Stimulated activated naive CD8-positive, alpha-beta T cell treated with anti-CD3 and anti-CD28 coated beads, Interleukin-15, Interleukin-2, amounts not matched to agents 100 ng/mL and 50 ng/mL, for 24 hours (primary cell): ENCODE measurements around the gene DNAI1.
"Not testable (repeated sequence)": the region's sequence is repeated elsewhere in the genome, so short reads cannot be mapped to it uniquely, and the experiment has no call there.

Experiments
- H3K27ac Mint-ChIP-seq: one replicate; pipeline ENCODE4 v1.8.0; 2021; ENCODE audit warnings: mild to moderate bottlenecking, mixed read lengths
- H3K27me3 Mint-ChIP-seq: one replicate; pipeline ENCODE4 v1.8.0; 2021; ENCODE audit warnings: mixed read lengths
- H3K36me3 Mint-ChIP-seq: one replicate; pipeline ENCODE4 v1.8.0; 2021; ENCODE audit warnings: low read depth, mixed read lengths
- H3K4me1 Mint-ChIP-seq: one replicate; pipeline ENCODE4 v1.8.0; 2021; ENCODE audit warnings: low read depth, mixed read lengths
- H3K4me3 Mint-ChIP-seq: one replicate; pipeline ENCODE4 v1.8.0; 2021; ENCODE audit warnings: mild to moderate bottlenecking, mixed read lengths
- H3K9me3 Mint-ChIP-seq: one replicate; pipeline ENCODE4 v1.8.0; 2021; ENCODE audit warnings: mixed read lengths

Gene DNAI1

GRCh38 chr9:34459941-34460340, 1.3 kb downstream of the DNAI1 start:
- no peak overlapping the region for H3K27ac Mint-ChIP-seq
- peaks cover 12% of the 10 kb centered on the region for H3K27me3 Mint-ChIP-seq
- H3K9me3 Mint-ChIP-seq = no peaks in the 10 kb centered on the region
- peaks cover 38% of the 10 kb centered on the region for H3K4me1 Mint-ChIP-seq
- H3K36me3 Mint-ChIP-seq = peaks cover 4% of the 10 kb centered on the region
- H3K4me3 Mint-ChIP-seq = no peak overlapping the region

GRCh38 chr9:34463098-34463900, 4.7 kb downstream of the DNAI1 start:
- Mint-ChIP-seq H3K27ac (peak overlapping the region; percentile 18), H3K9me3 (no peaks in the 10 kb centered on the region)

DNA sequence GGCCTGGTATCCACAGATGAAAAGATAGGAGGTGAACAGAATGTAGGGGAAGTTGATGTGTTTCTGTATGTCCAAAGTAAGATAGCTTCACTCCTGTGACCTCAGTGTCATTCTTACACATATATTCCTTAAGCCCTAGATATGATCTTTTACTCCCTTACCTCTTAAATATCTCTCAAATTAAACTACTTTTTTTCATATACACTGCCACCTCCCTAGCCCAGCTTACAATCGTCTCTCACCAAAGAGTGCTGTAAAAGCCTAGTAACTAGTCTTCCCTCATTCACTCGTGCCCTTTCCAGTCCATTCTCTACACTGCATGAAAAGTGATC, 5.3 kb downstream of the DNAI1 start:
- Mint-ChIP-seq H3K9me3 (no peaks in the 10 kb centered on the region), H3K27ac (no peak overlapping the region), H3K4me3 (no peak overlapping the region), H3K4me1 (peaks cover 10% of the 10 kb centered on the region), H3K27me3 (peaks cover 20% of the 10 kb centered on the region), H3K36me3 (no peaks in the 10 kb centered on the region)

More at GRCh38 chr9:34463098-34463900, 4.7 kb downstream of the DNAI1 start:
- Mint-ChIP-seq H3K36me3 (no peaks in the 10 kb centered on the region), H3K4me1 (peaks cover 14% of the 10 kb centered on the region), H3K27me3 (peaks cover 20% of the 10 kb centered on the region), H3K4me3 (no peak overlapping the region)

DNA sequence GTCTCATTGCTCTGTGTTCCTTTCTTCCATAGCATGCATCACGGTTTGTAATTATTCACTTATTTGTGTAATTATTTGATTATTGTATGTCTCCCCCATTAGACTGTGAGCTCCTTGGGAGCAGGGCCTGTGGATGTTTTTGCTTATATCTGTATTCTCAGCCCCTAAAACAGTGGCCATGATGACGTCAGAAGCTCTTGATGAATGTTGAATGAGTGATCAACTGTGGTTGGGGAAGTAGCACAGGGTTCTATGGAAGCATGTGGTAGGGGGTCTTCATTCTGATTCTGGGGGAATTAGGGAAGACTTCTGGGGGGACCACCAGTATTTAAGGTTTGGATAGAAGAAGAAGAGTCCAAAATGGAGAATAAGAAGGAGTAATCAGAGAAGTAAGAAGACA, 6.0 kb downstream of the DNAI1 start:
- Mint-ChIP-seq H3K4me3 (no peak overlapping the region), H3K27ac (no peak overlapping the region), H3K36me3 (no peaks in the 10 kb centered on the region), H3K9me3 (no peaks in the 10 kb centered on the region), H3K27me3 (peaks cover 20% of the 10 kb centered on the region), H3K4me1 (peaks cover 6% of the 10 kb centered on the region)

DNA sequence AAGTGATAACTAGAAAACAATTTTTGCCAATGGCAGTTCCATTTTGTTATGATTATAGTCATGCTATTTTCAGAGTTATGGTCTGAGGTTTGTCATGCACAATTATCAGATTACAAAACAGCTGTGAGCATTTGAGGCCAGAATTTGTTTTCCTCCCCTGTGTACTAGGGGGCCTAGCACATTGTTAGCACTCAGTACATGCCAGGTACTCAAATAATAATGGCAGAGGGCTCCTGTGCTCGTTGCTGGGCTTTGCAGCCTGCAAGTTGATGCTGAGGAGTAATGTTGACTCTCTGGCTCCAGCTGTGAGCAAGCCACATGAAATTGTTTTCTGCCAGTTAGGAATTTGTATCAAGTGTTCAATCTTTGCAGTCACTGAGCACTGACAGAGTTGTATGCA, 6.9 kb downstream of the DNAI1 start:
- Mint-ChIP-seq H3K9me3 (no peaks in the 10 kb centered on the region), H3K27me3 (peaks cover 24% of the 10 kb centered on the region), H3K27ac (no peak overlapping the region), H3K36me3 (no peaks in the 10 kb centered on the region), H3K4me3 (no peak overlapping the region), H3K4me1 (no peaks in the 10 kb centered on the region)

GRCh38 chr9:34475097-34475496, 16.5 kb downstream of the DNAI1 start:
- H3K9me3 Mint-ChIP-seq = no peaks in the 10 kb centered on the region
- no peaks in the 10 kb centered on the region for H3K4me1 Mint-ChIP-seq
- H3K27me3 Mint-ChIP-seq = peaks cover 11% of the 10 kb centered on the region
- no peak overlapping the region for H3K27ac Mint-ChIP-seq
- H3K4me3 Mint-ChIP-seq = no peak overlapping the region
- no peaks in the 10 kb centered on the region for H3K36me3 Mint-ChIP-seq

GRCh38 chr9:34477541-34477940, 18.9 kb downstream of the DNAI1 start:
- no peaks in the 10 kb centered on the region for H3K4me1 Mint-ChIP-seq

GRCh38 chr9:34479431-34479866, 20.8 kb downstream of the DNAI1 start:
- H3K27me3 Mint-ChIP-seq = peaks cover 16% of the 10 kb centered on the region
- no peaks in the 10 kb centered on the region for H3K36me3 Mint-ChIP-seq
- no peak overlapping the region for H3K27ac Mint-ChIP-seq
- no peaks in the 10 kb centered on the region for H3K9me3 Mint-ChIP-seq
- H3K4me3 Mint-ChIP-seq = no peak overlapping the region
- no peaks in the 10 kb centered on the region for H3K4me1 Mint-ChIP-seq

More at GRCh38 chr9:34477541-34477940, 18.9 kb downstream of the DNAI1 start:
- Mint-ChIP-seq H3K27me3 (peaks cover 16% of the 10 kb centered on the region), H3K9me3 (no peaks in the 10 kb centered on the region), H3K27ac (no peak overlapping the region), H3K4me3 (no peak overlapping the region), H3K36me3 (no peaks in the 10 kb centered on the region)

- H3K9me3 Mint-ChIP-seq, H3K27ac Mint-ChIP-seq, H3K4me1 Mint-ChIP-seq, H3K4me3 Mint-ChIP-seq, H3K36me3 Mint-ChIP-seq: not testable (repeated sequence)
- H3K27me3 Mint-ChIP-seq = peaks cover 11% of the 10 kb centered on the region
These were observed 23.0 kb downstream of the DNAI1 start for GRCh38 chr9:34481620-34482019.

- not testable (repeated sequence) for H3K4me3 Mint-ChIP-seq, H3K4me1 Mint-ChIP-seq, H3K36me3 Mint-ChIP-seq, H3K27ac Mint-ChIP-seq, H3K9me3 Mint-ChIP-seq
- H3K27me3 Mint-ChIP-seq = peaks cover 16% of the 10 kb centered on the region
These were observed 24.1 kb downstream of the DNAI1 start for GRCh38 chr9:34482746-34483145.

DNA sequence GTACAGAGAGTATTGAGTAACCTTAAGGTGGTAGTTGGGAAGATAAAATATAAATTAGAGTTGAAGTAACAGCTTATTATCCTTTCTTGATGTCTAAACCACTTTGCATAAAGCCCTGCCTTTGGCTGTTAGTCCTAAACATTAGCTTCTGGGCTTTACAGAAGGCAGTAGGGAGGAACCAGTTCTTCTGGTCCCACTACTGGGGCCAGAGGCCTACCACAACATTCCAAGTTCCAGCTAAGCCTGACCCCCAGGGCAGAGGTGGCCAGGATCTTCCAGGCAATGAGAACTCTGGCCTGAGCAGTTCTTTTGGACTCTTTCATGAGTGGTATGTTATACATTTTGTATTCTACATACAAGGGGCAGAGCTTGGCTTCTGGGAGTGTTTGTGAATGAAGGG, 26.1 kb downstream of the DNAI1 start:
- H3K36me3 Mint-ChIP-seq = no peaks in the 10 kb centered on the region
- no peaks in the 10 kb centered on the region for H3K4me1 Mint-ChIP-seq
- no peak overlapping the region for H3K27ac Mint-ChIP-seq
- no peak overlapping the region for H3K4me3 Mint-ChIP-seq
- H3K9me3 Mint-ChIP-seq = no peaks in the 10 kb centered on the region
- H3K27me3 Mint-ChIP-seq = peaks cover 27% of the 10 kb centered on the region

DNA sequence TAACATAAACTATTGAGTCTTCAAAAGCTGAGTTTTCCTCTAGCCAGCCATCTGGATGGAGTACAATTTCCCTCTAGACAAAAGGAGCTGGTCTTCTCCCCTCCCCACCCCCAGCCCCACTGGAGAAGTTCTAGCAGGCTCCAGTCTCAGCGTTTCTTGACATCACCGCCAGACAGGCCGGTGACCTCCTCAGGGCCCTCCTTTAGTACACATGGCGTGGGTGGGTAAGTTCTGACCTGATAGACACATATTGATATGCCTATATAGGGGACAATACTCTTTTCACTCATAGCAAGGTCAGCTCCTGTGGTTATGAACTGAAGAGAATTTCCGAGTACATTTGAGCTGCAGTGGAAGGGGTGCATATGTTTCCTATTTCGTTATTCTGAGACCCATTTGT, 27.2 kb downstream of the DNAI1 start:
- H3K27me3 Mint-ChIP-seq = peaks cover 25% of the 10 kb centered on the region
- no peak overlapping the region for H3K4me3 Mint-ChIP-seq
- H3K36me3 Mint-ChIP-seq = no peaks in the 10 kb centered on the region
- H3K9me3 Mint-ChIP-seq = no peaks in the 10 kb centered on the region
- no peaks in the 10 kb centered on the region for H3K4me1 Mint-ChIP-seq
- H3K27ac Mint-ChIP-seq = no peak overlapping the region

GRCh38 chr9:34486572-34486971, 28.0 kb downstream of the DNAI1 start:
- no peaks in the 10 kb centered on the region for H3K9me3 Mint-ChIP-seq
- no peaks in the 10 kb centered on the region for H3K36me3 Mint-ChIP-seq
- peaks cover 26% of the 10 kb centered on the region for H3K27me3 Mint-ChIP-seq
- no peak overlapping the region for H3K27ac Mint-ChIP-seq
- no peaks in the 10 kb centered on the region for H3K4me1 Mint-ChIP-seq
- H3K4me3 Mint-ChIP-seq = no peak overlapping the region

DNA sequence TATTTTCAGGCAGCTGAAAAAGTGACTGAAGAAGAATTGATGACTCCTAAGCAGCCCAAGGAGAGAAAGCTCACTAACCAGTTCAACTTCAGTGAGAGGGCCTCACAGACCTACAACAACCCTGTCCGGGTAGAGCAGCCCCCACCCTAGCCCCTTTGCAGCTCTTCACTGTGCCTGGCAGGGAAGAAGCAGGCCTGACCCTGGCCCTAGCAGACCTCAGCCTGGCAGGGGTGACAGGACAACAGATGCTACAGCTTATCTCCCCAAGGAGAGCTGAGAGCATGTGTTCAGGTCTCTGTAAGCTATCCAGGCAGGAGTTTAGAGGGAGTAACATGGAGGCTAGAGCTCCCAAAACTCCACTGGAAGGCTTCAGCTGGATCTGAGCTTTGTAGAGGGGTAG, 31.8 kb downstream of the DNAI1 start:
- Mint-ChIP-seq H3K36me3 (no peaks in the 10 kb centered on the region), H3K27ac (no peak overlapping the region), H3K9me3 (no peaks in the 10 kb centered on the region), H3K4me1 (no peaks in the 10 kb centered on the region), H3K27me3 (peaks cover 33% of the 10 kb centered on the region), H3K4me3 (no peak overlapping the region)

DNA sequence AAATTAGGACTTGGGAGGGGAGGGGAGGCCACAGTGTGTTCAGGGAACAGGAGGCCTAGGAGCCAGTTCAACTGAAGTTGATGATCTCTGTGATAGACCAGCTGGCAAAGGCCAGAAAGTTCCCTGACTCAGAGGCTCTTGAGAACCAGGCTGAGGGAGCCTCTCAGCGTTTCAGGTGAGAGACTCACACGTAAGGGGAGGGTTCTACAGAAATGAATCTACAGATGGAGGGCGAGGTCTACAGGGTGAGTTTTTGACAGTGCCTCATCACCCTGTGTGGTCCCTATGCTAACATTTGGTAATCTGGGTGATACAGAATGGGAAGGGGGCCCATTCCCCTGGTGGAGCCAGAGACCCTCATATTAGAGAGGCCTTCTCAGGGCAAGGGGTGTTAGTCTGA, 32.2 kb downstream of the DNAI1 start:
- Mint-ChIP-seq H3K9me3 (no peaks in the 10 kb centered on the region), H3K27me3 (peaks cover 33% of the 10 kb centered on the region), H3K27ac (no peak overlapping the region), H3K4me3 (no peak overlapping the region), H3K4me1 (no peaks in the 10 kb centered on the region), H3K36me3 (no peaks in the 10 kb centered on the region)

GRCh38 chr9:34491596-34491995, 33.0 kb downstream of the DNAI1 start:
- Mint-ChIP-seq H3K27ac (no peak overlapping the region), H3K27me3 (peaks cover 32% of the 10 kb centered on the region), H3K36me3 (no peaks in the 10 kb centered on the region), H3K4me1 (no peaks in the 10 kb centered on the region), H3K4me3 (no peak overlapping the region), H3K9me3 (no peaks in the 10 kb centered on the region)
